UCSD-AML1 (cell line): ENCODE data around the gene ASXL1.
"Not testable (repeated sequence)": the region's sequence is repeated elsewhere in the genome, so short reads cannot be mapped to it uniquely, and the experiment has no call there.

Experiments
- DNase-seq: peaks from one replicate; lab custom pipeline; 2025; ENCODE audit not compliant: unreplicated experiment; lab: John Stamatoyannopoulos, UW

The ASXL1 gene

GRCh38 chr20:32336918-32337347 lies 21.2 kb upstream of the ASXL1 start:
- no peak for DNase-seq

- no peak for DNase-seq
Observed at GRCh38 chr20:32337937-32338661, 20.0 kb upstream of the ASXL1 start.

- no peak for DNase-seq
Observed at GRCh38 chr20:32338665-32339064, 19.5 kb upstream of the ASXL1 start.

- no peak for DNase-seq
Observed at GRCh38 chr20:32339116-32339515, 19.0 kb upstream of the ASXL1 start.

GRCh38 chr20:32341053-32341452 lies 17.1 kb upstream of the ASXL1 start:
- DNase-seq: not testable (repeated sequence)

GRCh38 chr20:32343439-32343838 lies 14.7 kb upstream of the ASXL1 start:
- DNase-seq: no peak

- no peak for DNase-seq
Observed at GRCh38 chr20:32344835-32345506, 13.2 kb upstream of the ASXL1 start.

GRCh38 chr20:32348207-32348606 lies 9.9 kb upstream of the ASXL1 start:
- no peak for DNase-seq

GRCh38 chr20:32350421-32350820 lies 7.7 kb upstream of the ASXL1 start:
- DNase-seq: no peak

GRCh38 chr20:32352121-32352720 lies 5.9 kb upstream of the ASXL1 start:
- DNase-seq: no peak

GRCh38 chr20:32353848-32354496 lies 4.2 kb upstream of the ASXL1 start:
- DNase-seq: no peak

GRCh38 chr20:32354592-32355416 lies 3.3 kb upstream of the ASXL1 start:
- no peak for DNase-seq

- DNase-seq: no peak
Observed at GRCh38 chr20:32355417-32355841, 2.7 kb upstream of the ASXL1 start.

- DNase-seq: not testable (repeated sequence)
Observed at GRCh38 chr20:32355907-32356621, 2.1 kb upstream of the ASXL1 start.

- no peak for DNase-seq
Observed at GRCh38 chr20:32356622-32357374, 1.3 kb upstream of the ASXL1 start.

- DNase-seq: no peak
Observed at GRCh38 chr20:32357375-32357868, 709 bp upstream of the ASXL1 start.

GRCh38 chr20:32358632-32358882 lies 426 bp downstream of the ASXL1 start:
- DNase-seq: no peak

GRCh38 chr20:32358883-32359632 lies 927 bp downstream of the ASXL1 start:
- peak; percentile 75 for DNase-seq
